Measurements from ENCODE around the gene SLFN11.
"Not testable (repeated sequence)": the region's sequence is repeated elsewhere in the genome, so short reads cannot be mapped to it uniquely, and the experiment has no call there.

The SLFN11 gene

DNA sequence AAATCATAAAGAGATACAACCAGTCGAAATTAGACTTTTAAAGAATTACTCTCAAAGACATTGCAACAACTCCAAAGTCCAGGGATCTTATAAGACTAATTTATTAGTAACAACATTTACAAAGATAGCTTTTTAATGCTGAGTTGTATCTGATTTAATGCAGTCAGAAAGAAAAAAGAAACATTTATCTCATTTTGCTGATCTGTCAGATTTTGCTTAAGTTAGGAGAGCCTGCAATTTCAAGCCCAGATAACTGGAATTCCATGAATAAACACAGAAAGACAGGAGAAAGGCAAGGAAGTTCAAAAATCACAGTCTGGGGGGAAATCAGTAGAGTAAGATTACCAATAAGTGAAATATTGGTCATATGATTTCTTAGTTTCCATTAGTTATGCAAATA, 22.9 kb downstream of the SLFN11 start:
- FAIRE-seq, result no peak

DNA sequence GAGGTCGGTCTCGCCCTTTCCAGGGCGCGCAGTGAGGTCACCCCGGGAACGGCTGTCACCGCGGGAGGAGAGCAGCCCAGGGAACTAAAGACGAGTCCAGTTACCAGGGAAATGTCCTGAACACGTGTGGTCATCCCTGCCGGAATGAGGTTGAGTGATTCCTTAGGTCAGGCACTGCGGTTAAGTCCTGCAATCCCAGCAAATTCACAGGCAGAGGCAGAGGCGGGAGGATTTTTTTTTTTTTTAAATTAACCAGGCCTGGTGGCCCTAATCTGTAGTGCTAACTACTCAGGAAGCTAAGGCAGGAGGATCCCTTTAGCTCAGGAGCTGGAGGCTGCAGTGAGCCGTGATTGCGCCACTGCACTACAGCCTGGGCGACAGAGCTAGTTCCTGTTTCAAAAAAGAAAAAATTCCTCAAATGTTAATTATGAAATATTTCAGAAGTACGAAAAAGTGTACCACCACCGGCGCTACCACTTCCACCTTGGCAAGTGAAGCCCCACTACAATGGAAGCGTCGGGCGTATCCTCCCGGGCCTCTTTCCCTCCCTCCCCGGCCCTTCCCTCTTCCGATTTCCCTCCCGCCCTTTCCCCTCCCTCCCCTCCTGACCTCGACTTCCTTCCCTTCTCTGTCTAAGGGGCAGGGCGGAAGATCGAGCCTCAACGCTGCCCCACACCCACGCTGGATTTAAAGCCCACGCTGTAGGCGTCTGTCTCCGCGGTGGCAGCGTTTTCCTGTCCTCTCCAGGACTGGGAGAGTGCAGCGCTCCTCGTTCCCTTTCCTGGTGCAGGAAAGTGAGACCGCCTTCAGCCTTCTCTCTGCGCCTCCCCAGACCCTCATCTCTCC, 27.3 kb downstream of the SLFN11 start:
- no peak for FAIRE-seq

DNA sequence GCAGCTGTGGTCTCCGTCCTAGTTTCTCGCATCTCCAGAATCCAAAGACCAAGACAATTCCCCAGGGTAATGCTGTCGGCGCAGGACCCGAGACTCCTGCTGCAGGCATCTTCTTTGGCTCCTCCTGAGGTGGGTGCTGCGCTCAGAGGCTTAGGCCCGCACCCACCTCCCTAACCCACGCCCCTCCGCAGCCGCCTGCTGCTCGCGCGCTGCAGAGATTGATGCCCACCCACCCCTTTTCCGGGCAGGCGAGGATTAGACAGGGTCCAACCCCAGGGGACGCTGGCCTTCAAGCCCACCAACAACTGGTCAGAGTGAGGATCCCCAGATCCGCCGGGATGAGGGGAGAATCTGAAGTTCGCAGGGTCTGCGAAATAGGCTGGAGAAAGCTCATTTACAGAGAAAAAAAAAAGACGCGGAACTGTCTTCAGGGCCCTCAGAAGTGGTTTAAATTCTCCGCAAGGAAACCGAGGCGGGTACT, 27.9 kb downstream of the SLFN11 start:
- FAIRE-seq, result no peak

DNA sequence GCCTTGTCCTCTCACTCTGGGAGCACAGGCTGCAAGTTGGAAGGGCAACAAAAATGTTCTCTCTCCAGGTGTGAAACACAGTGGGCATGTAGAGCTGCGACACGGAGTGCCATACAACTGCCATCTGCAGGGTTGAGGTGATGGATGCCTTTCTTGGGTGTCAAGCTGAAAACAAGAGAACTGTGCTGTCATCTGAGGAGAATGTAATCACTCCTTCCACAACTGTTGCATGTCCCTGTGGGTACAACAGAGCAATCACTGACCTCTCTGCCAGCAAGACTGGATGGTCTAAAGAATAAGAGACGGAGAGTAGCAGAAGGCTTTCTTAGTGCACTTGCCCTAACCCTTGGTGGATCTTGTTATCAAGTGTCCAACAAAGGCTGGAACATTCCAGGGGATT, 29.2 kb downstream of the SLFN11 start:
- no peak for FAIRE-seq

DNA sequence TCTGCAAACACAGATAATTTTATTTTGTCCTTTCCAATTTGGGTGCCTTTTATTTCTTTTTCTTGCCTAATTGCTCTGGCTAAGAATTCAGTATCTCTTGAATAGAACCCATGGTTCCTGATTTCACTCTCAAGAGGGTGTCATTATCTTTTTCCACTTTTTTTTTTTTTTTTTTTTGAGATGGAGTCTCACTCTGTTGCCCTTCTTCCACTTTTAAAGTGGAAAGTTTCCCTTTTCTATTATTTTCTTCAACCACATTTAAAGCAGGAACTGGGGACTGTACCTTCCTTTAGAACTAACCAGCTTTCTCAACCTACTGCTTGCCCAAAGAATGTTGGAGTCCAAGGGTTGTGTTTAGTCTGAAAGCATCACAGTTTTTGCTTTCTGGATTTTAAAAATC, 31.1 kb downstream of the SLFN11 start:
- no peak for FAIRE-seq

DNA sequence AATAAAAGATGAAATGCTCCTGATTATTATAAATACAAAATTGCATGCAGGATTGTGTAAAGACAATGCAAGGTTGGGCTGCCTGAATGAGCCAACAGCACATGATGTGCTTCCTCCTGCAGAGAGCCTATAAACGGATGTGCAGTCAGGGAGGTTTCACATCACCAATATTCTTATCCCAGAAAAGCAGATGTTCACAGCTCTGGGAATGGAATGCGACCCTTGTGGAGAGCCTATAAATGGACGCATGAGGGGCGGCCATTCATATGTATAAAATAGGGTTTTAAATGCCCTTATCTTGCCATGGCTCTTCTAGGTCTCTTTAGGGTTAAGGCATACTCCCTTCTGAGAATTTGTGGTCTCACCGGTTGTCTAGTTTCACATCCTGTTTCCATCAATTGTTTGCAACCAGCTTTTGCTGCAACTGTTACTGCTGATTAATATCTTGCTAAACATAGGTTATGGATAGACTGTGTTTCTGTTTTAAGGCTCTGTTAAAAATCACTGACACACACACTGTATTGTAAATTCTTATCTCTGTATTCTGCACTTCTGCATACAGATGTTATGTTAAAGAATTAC, 31.9 kb downstream of the SLFN11 start:
- FAIRE-seq, result no peak

DNA sequence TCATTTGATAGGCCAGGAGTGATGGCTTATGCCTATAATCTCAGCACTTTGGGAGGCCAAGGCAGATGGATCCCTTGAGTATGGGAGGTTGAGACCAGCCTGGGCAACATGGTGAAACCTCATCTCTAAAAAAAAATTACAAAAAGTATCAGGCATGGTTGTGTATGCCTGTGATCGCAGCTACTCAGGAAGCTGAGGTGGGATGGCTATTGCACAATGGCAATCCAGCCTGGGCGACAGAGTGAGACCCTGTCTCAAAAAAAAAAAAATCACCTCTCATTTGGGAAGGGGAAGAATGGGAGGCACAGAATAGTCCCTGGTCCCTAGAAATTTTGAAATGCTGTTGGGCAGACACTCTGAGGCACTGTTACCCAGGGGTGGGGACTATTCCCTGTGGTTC, 35.2 kb downstream of the SLFN11 start:
- FAIRE-seq, result no peak

DNA sequence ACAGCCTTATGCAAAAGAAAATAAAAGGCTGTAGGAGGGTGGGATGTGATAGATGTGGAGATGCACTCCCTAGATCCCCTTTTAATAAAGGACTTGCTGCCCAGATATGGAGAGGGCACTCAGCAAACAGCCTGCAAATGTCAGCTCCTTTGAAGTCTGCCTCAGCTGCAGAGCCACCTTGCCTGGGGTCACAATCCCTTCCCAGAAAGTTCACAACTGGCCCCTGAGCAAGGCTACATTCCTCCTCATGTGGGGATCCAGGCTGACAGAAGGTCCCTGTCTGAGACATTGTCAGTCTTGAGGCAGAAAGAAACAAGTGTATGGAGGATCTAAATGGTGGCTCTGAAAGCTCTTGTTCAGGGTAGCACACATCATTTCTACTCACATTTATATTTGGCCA, 36.1 kb downstream of the SLFN11 start:
- FAIRE-seq, result no peak

DNA sequence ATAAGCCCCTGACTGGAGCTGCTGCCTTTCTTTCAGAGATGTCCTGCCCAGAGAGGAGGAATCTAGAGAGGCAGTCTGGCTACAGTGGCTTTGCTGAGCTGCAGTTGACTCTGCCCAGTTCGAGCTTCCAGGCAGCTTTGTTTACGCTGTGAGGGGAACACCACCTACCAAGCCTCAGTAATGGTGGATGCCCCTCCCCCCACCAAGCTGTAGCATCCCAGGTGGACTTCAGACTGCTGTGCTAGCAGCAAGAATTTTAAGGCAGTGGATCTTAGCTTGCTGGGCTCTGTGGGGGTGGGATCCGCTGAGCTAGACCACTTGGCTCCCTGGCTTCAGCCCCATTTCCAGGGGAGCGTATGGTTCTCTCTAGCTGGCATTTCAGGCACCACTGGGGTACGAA, 39.8 kb downstream of the SLFN11 start:
- FAIRE-seq, result not testable (repeated sequence)

DNA sequence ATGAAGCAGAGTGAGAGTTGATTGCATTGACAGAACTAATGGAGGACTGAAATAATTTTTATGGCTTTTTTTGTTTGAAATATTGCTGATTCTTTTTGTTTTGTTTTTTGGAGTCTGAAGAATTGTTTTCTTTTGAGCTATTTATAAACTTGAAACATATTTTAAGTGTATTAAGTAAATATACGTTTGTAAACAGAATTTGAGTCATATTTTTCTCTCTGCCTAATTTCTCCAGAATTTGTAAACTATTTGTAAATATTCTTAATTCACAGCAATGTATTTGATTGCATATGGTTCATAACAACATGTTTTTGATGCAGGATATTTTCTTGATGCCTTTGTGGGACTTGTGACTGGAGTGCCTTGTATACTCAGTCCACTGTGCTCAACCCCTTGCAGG, 50.7 kb downstream of the SLFN11 start:
- FAIRE-seq, result no peak

DNA sequence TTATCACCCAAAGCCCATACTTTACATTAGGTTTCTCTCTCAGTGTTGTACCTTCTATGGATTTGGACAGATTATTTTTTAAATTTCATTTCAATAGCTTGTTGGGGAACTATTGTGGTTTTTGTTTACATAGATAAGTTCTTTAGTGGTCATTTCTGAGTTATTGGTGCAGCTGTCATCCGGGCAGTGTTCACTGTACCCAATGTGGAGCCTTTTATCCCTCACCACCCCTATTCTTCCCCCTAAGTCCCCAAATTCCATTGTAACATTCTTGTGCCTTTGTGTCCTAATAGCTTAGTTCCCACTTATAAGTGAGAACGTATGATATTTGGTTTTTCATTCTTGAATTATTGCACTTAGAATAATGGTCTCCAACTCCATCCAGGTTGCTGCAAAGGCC, 57.5 kb downstream of the SLFN11 start:
- no peak for FAIRE-seq

DNA sequence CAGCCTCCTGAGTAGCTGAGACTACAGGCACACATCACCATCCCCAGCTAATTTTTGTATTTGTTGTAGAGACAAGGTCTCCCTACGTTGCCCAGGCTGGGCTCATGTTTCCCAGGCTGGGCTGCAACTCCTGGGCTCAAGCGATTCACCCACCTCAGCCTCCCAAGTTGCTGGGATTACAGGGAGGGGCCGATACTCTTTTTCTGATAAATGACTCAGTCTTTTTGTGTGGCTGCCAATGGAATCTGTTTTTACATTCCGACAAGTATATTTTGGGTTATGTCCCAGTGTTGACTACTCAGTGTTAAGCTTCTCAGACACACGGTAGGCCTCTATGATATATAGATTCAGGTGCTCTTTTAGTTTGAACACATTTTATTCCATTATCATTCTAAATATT, 58.1 kb downstream of the SLFN11 start:
- FAIRE-seq, result no peak

DNA sequence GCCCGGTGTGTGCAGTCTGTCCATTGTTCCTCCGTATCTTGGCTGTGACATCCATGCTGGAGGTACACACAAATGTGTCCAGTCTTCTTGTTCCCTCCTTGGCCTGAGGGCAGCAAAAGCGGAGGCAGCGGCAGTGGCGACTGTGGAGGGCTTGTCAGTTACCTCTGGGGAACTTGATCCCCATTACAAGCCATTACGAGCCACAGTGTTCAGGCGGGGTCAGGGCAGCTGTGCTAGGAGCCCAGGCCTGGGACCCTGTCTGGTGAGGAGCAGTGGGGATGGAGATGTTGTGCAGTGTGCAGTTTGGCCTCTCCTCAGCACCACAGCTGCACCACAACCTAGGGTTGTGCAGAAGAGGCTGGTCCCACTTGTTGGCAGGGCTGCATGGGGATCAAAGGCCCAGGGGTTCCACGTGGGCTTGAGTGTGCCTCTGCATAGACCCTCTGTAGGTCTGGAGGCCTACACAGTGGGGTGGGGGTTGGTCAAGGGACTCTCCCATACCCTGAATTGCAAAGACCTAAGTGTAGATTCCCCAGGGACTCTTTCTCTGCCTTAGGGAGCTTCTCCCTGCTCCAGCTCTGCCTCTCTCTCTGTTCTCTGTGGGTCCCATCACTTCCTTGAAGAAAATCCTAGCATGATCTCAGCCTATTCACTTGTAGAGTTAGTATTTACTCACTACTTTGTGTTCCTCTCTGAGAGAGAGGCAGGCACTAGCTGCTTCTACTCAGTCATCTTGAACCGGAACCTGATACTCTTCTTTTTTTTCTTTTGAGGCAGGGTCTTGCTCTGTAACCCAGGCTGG, 58.8 kb downstream of the SLFN11 start:
- no peak for FAIRE-seq

DNA sequence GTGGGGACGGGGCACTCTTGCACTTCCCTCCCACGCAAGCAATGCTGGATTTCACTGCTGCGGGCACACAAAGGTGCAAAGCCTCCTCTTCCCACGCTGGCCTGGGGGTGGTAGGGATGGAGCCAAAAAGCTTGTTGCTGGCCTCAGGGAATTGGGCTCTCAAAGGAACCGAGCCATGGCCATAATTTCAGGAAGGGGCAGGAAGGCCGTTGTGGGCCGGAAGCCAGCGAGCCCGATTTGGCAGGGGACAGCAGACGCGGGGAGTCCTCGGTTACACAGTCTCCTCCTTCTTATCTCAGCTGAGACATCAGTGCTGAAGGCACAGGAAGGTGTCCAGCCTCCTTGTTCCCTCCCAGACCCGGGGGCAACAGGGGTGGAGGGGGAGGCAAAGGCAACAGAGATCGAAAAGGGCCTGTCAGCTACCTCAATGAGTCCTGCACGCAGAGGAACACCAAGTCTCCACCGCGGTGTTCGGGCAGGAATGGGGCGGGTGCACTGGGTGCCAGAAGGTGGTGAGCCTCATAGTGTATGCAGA, 59.5 kb downstream of the SLFN11 start:
- FAIRE-seq, result no peak

DNA sequence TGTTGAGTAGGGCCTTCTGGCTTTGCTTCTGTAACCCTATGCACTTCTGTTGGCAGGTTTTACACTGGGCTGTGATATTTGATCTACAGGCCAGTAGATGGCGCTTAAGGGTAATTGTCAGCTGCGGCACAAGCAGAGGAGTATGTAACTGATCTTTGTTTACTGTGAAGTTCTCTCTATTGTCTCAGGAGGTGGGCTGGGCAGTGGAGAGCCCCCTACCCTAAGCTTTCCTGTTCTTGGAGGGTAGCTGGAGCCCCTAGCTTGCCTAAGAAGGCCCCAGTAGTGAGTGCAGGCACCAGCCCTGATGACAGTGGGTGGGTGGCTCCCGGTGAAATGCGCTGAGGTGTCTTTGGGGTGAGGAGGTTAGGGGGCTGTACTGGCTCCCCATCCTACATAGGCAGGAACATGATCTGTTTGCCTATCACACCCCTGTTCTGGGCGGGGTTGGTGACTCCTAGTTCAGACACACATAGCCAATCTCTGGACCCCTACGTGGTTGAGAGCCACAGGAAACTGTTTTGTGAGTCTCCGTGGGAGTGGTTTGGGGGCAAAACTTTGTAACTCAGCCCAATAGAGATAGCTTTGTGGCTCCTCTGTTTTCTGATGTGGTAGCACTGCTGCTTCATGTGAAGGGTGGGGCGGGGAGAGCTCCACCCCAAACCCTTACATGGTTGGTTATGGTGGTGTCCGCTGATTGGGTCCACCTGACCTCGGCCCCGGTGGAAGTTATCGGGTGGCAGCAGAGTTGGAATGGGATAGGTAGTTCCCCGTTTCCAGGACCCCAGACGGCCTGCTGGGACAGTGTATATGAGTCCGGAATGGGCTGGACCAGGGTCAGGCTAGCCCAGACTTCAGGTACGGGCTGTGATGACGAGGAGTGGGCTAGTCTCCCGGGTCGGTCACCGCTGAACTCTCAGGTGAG, 60.4 kb downstream of the SLFN11 start:
- peak; percentile 47 for FAIRE-seq

DNA sequence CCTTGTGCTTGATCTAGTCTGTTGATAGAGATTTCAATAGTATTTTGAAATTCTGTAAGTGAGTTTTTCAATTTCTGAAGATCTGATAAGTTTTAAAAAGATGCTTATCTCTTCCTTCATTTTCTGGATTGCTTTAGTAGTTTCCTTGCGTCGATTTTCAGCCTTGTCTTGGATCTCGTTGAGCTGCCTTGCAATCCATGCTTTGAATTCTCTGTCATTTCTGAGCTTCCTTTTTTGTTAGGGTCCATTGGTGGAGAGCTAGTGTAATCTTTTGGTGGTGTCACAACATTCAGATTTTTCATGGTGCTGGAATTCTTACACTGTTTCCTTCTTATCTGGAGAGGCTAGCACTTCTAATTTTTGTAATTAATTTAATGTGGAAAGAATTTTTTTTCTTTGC, 61.1 kb downstream of the SLFN11 start:
- no peak for FAIRE-seq

DNA sequence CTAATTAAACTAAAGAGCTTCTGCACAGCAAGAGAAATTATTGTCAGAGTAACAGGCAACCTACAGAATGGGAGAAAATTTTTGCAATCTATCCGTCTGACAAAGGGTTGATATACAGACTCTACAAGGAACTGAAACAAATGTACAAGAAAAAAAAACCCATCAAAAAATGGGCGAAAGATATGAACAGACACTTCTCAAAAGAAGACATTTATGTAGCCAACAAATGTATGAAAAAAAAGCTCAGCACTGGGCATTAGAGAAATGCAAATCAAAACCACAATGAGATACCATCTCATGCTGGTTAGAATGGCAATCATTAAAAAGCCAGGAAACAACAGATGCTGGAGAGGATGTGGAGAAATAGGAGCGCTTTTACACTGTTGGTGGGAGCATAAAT, 64.1 kb downstream of the SLFN11 start:
- not testable (repeated sequence) for FAIRE-seq
